Skeletal muscle satellite cell (primary cell): ENCODE measurements around the gene TRAPPC5.
"Not testable (repeated sequence)": the region's sequence is repeated elsewhere in the genome, so short reads cannot be mapped to it uniquely, and the experiment has no call there.

ENCODE experiments used
- H3K27me3 ChIP-seq: 2 replicates; pipeline ENCODE4 v1.7.0; 2013; ENCODE audit warnings: low read length; ENCODE audit not compliant: control insufficient read depth, insufficient read depth
- H3K36me3 ChIP-seq: 2 replicates; pipeline ENCODE4 v1.7.0; 2013; ENCODE audit warnings: mild to moderate bottlenecking, control low read depth, low read length; ENCODE audit not compliant: insufficient read depth
- H3K4me1 ChIP-seq: 2 replicates; pipeline ENCODE4 v1.7.0; 2013; ENCODE audit warnings: low read length; ENCODE audit not compliant: control insufficient read depth, insufficient read depth
- H3K4me2 ChIP-seq: 2 replicates; pipeline ENCODE4 v1.7.0; 2013; ENCODE audit warnings: mild to moderate bottlenecking, low read length
- H3K4me3 ChIP-seq: 2 replicates; pipeline ENCODE4 v1.7.0; 2013; ENCODE audit warnings: low read length
- H3K9ac ChIP-seq: 2 replicates; pipeline ENCODE4 v1.7.0; 2013; ENCODE audit warnings: mild to moderate bottlenecking, low read depth, low read length, moderate library complexity
- H3K9me3 ChIP-seq: replicated peaks from 2 replicates; pipeline ENCODE4 v1.7.0; 2013; ENCODE audit warnings: mild to moderate bottlenecking, control low read depth, low read length

The TRAPPC5 gene

GRCh38 chr19:7640803-7641202 is 39.8 kb upstream of the TRAPPC5 start:
- Histone ChIP-seq H3K4me2 (no peak overlapping the region), H3K4me3 (no peak overlapping the region), H3K36me3 (no peaks in the 10 kb centered on the region), H3K4me1 (no peaks in the 10 kb centered on the region), H3K27me3 (peaks cover 19% of the 10 kb centered on the region), H3K9ac (no peak overlapping the region), H3K9me3 (no peaks in the 10 kb centered on the region)

- H3K9me3 ChIP-seq, result no peaks in the 10 kb centered on the region
- H3K27me3 ChIP-seq, result peaks cover 12% of the 10 kb centered on the region
- no peaks in the 10 kb centered on the region for H3K36me3 ChIP-seq
- H3K9ac ChIP-seq, result no peak overlapping the region
- no peak overlapping the region for H3K4me3 ChIP-seq
- no peaks in the 10 kb centered on the region for H3K4me1 ChIP-seq
- H3K4me2 ChIP-seq, result no peak overlapping the region
Observed at GRCh38 chr19:7641290-7642276, 39.0 kb upstream of the TRAPPC5 start.

DNA sequence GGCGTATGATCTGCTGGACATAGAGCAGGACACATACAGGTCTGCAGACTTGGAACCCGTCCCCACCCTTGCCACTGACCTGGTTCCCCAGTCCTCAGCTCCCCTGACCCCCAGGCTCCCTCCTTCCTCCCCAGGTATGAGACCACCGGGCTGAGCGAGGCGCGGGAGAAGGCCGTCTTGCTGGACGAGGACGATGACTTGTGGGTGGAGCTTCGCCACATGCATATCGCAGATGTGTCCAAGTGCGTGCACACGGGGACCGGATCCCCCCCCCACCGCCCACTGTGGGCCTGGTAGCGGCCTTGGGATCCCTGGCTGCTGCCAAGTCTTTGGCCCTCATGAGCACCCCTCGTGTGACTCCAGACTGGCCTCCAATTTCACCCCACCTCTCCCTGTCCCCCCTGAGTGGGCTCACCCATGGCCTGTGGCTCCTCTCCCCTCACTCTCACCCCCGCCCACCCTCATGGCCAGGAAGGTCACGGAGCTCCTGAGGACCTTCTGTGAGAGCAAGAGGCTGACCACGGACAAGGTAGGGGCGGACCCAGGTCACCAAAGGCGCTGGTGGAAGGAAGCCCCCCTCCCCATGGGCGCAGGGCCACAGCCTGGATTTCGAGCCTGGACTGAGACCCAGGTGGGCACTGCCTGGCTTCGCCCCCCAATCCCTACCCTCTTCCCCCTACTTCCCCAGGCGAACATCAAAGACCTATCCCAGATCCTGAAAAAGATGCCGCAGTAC is 38.2 kb upstream of the TRAPPC5 start:
- peaks cover 7% of the 10 kb centered on the region for H3K27me3 ChIP-seq
- H3K9ac ChIP-seq, result no peak overlapping the region
- no peaks in the 10 kb centered on the region for H3K9me3 ChIP-seq
- no peaks in the 10 kb centered on the region for H3K4me1 ChIP-seq
- H3K4me3 ChIP-seq, result no peak overlapping the region
- no peak overlapping the region for H3K4me2 ChIP-seq
- no peaks in the 10 kb centered on the region for H3K36me3 ChIP-seq

- Histone ChIP-seq H3K27me3 (peaks cover 2% of the 10 kb centered on the region), H3K9ac (no peak overlapping the region), H3K4me2 (no peak overlapping the region), H3K9me3 (no peaks in the 10 kb centered on the region), H3K4me3 (no peak overlapping the region), H3K36me3 (no peaks in the 10 kb centered on the region), H3K4me1 (no peaks in the 10 kb centered on the region)
Observed at GRCh38 chr19:7643031-7643415, 37.6 kb upstream of the TRAPPC5 start.

GRCh38 chr19:7643629-7644549 is 36.7 kb upstream of the TRAPPC5 start:
- H3K4me1 ChIP-seq, H3K4me2 ChIP-seq, H3K36me3 ChIP-seq, H3K27me3 ChIP-seq, H3K4me3 ChIP-seq, H3K9me3 ChIP-seq, H3K9ac ChIP-seq: not testable (repeated sequence)

- Histone ChIP-seq H3K4me1 (no peaks in the 10 kb centered on the region), H3K4me2 (no peak overlapping the region), H3K27me3 (no peaks in the 10 kb centered on the region), H3K9ac (no peak overlapping the region), H3K4me3 (no peak overlapping the region), H3K9me3 (no peaks in the 10 kb centered on the region), H3K36me3 (no peaks in the 10 kb centered on the region)
Observed at GRCh38 chr19:7644550-7644877, 36.1 kb upstream of the TRAPPC5 start.

GRCh38 chr19:7645163-7645562 is 35.5 kb upstream of the TRAPPC5 start:
- no peaks in the 10 kb centered on the region for H3K9me3 ChIP-seq
- H3K4me3 ChIP-seq, result no peak overlapping the region
- H3K9ac ChIP-seq, result no peak overlapping the region
- H3K27me3 ChIP-seq, result peaks cover 1% of the 10 kb centered on the region
- no peaks in the 10 kb centered on the region for H3K4me1 ChIP-seq
- H3K4me2 ChIP-seq, result no peak overlapping the region
- H3K36me3 ChIP-seq, result no peaks in the 10 kb centered on the region

DNA sequence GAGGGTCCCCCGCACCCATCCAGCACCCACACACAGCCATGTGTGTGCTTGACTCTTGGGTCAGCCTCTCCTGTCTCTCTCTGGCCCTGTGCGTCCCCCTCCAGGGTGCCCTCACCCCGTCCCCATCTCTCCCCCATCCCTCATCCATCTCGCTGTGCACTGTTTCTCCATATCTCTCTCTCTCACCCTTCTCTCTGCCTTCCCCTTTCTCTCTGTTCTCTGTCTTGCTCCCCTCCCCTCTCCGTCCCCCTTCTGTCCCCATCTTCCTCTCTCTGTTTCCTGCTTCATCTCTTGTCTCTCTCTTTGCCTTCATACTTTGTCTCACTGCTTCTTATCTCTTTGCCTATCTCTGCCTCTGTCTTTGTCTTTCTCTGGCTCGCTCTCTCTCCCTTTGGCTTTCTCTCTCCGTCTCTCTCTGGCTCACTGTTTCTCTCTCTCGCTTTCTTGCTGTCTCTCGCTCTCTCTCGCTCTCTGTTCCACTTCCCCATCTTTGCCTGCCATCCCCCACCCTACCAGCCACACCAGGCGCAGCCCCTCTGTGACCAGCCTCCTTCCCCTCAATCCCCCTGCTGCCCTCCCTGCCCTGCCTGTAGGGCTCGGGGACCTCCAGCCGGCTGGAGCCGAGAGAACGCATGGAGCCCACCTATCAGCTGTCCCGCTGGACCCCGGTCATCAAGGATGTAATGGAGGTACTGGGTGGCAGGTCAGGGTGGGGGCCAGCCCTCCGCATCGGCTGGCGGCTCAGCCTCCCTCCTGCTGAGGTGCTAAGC is 34.8 kb upstream of the TRAPPC5 start:
- Histone ChIP-seq H3K4me1 (no peaks in the 10 kb centered on the region), H3K4me3 (no peak overlapping the region), H3K36me3 (no peaks in the 10 kb centered on the region), H3K9ac (no peak overlapping the region), H3K27me3 (peaks cover 8% of the 10 kb centered on the region), H3K4me2 (no peak overlapping the region), H3K9me3 (no peaks in the 10 kb centered on the region)

DNA sequence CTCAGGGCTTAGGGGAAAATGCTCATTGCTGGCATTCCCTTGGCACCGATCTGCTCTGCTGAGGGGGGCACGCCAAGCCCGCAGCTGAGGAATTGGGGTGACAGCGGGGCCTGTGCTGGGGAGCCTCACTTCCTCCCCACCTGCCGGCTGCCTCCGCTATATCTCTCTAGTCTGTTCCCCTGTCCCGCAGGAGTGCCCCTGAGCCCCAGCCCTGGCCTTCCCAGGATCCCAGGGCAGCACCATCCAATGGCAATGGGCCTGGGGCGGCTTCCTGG is 34.3 kb upstream of the TRAPPC5 start:
- H3K9ac ChIP-seq, result no peak overlapping the region
- H3K4me2 ChIP-seq, result no peak overlapping the region
- H3K4me1 ChIP-seq, result no peaks in the 10 kb centered on the region
- no peaks in the 10 kb centered on the region for H3K36me3 ChIP-seq
- H3K9me3 ChIP-seq, result no peaks in the 10 kb centered on the region
- no peak overlapping the region for H3K4me3 ChIP-seq
- peaks cover 9% of the 10 kb centered on the region for H3K27me3 ChIP-seq

- H3K9ac ChIP-seq, result no peak overlapping the region
- no peaks in the 10 kb centered on the region for H3K9me3 ChIP-seq
- no peak overlapping the region for H3K4me2 ChIP-seq
- H3K4me3 ChIP-seq, result no peak overlapping the region
- H3K4me1 ChIP-seq, result peaks cover under 1% of the 10 kb centered on the region
- peaks cover 9% of the 10 kb centered on the region for H3K27me3 ChIP-seq
- no peaks in the 10 kb centered on the region for H3K36me3 ChIP-seq
Observed at GRCh38 chr19:7647156-7647555, 33.5 kb upstream of the TRAPPC5 start.
